Uterus (tissue), 2 donors: ENCODE measurements around the gene CD96.

ENCODE experiments used
- CTCF ChIP-seq, 4 experiments: fragments of 200-600 bp in 2 of 4; fragments of 450-650 bp in 2 of 4; sonication (generic) in 2 of 4; IDR thresholded peaks; one replicate each; pipeline ENCODE4 v1.5.1; 2016 to 2019; ENCODE audit warnings: antibody characterized with exemption in 4 of 4, mild to moderate bottlenecking in 2 of 4, moderate library complexity in 1 of 4
- POLR2A ChIP-seq, 2 donors: fragments of 450-650 bp; IDR thresholded peaks; one replicate each; pipeline ENCODE4 v1.6.1; 2016; ENCODE audit warnings: antibody characterized with exemption in 2 of 2, mild to moderate bottlenecking in 1 of 2, moderate library complexity in 1 of 2

DNA sequence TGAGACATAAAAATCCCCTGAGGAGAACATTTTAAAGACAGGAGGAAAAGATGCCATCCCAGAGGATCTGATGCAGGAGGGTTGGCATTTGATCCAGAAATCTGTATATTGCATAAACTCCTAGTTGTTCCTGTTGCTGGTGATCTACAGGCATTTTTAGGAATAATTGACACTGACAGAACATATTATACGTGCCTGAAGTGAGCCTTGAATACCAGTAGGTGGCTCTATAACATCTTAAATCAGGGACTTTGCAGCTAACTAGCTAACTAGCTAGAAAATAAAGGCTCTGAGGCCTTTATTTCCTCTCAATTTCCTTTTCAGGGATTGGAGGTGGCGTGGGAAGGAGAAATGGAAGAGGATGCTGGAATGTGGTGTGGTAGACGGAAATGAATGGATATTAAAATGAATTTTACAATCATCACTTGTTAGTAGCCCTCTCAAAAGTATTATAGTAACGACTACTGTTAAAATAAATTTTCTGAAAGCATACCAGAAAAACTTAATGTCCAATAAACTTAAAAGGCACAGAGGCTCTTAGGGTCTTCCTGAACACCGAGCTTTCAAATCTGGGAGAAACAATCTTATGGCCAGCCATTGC is 127.0 kb downstream of the CD96 start:
- TF ChIP-seq CTCF (IDR thresholded peaks at IDR 0.05) (peak; percentile 74 to 85 (median 80)), POLR2A (IDR thresholded peaks at IDR 0.05) (no peak)
